Sigmoid colon (tissue), 3 donors: ENCODE measurements around the gene MIER1.

Experiments
- CTCF ChIP-seq, 4 experiments: fragments of 450-650 bp in 3 of 4; fragments of 200-600 bp in 1 of 4; IDR thresholded peaks; one replicate each; pipeline ENCODE4 v1.5.1; 2016 to 2019; ENCODE audit warnings: antibody characterized with exemption in 4 of 4, mild to moderate bottlenecking in 3 of 4, moderate library complexity in 2 of 4
- POLR2A ChIP-seq, 2 donors: fragments of 450-650 bp; IDR thresholded peaks; one replicate each; pipeline ENCODE4 v1.6.1; 2016; ENCODE audit warnings: antibody characterized with exemption in 2 of 2, mild to moderate bottlenecking in 2 of 2, moderate library complexity in 2 of 2

- TF ChIP-seq CTCF (IDR thresholded peaks at IDR 0.05) (no peak), POLR2A (IDR thresholded peaks at IDR 0.05) (no peak)
Measured at GRCh38 chr1:67031121-67031858, 106.5 kb downstream of the MIER1 start.
